Measurements from ENCODE around the gene LAMP5.

LAMP5 gene

DNA sequence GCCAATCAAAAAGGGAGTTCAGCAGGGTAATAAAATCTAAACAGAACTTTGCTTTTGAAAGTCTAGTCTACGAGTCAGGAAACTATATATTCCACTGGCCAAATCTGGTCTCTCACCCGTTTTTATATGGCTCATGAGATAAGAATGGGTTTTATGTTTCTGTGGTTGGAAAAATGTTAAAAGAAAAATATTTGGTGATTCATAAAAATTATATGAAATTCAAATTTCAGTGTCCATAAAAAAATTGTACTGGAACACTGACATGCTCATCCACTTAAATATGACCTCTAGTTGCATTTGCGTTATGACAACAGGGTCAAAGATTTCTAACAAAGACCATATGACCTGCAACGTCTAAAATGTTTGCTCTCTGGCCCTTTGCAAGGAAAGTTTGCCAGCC lies 22.3 kb upstream of the LAMP5 start:
- WGBS, 2 donors (ENCODE audit: extremely low coverage in 2 of 2, insufficient read length in 2 of 2, insufficient replicate concordance in 1 of 2) = no CpG with 5 or more reads among the region's 4 CpGs

GRCh38 chr20:9493803-9494202 lies 20.6 kb upstream of the LAMP5 start:
- DNase-seq (ENCODE audit: low spot score) = no peak
- no peaks in the 10 kb centered on the region for H3K9me3 ChIP-seq (replicated peaks in 1 of 2; ENCODE audit: control insufficient read depth in 2 of 2, insufficient read depth in 1 of 2, low read depth in 1 of 2, low read length in 2 of 2)
- H3K9ac ChIP-seq (ENCODE audit: low read depth, low read length, poor library complexity) = no peak overlapping the region
- H2BK5ac ChIP-seq (ENCODE audit: low read length) = no peak overlapping the region
- H2BK120ac ChIP-seq (ENCODE audit: low read depth, low read length) = no peak overlapping the region
- no peak overlapping the region for H4K91ac ChIP-seq (ENCODE audit: low read depth, low read length, poor library complexity)
- no peak overlapping the region for H3K23ac ChIP-seq (ENCODE audit: low read depth, low read length, poor library complexity)
- peaks cover 0 to 3% of the 10 kb centered on the region in 2 donors for H3K4me1 ChIP-seq (ENCODE audit: control insufficient read depth in 2 of 2, insufficient read depth in 1 of 2, low read depth in 1 of 2, low read length in 2 of 2)
- H3K36me3 ChIP-seq (replicated peaks in 1 of 2; ENCODE audit: control insufficient read depth in 2 of 2, insufficient read depth in 2 of 2, low read length in 2 of 2) = no peaks in the 10 kb centered on the region
- no peak overlapping the region for H4K8ac ChIP-seq (ENCODE audit: low read depth, low read length)
- H3K4me3 ChIP-seq (ENCODE audit: low read length in 2 of 2) = no peak overlapping the region
- no CpG with 5 or more reads among the region's 2 CpGs for WGBS, 2 donors (ENCODE audit: extremely low coverage in 2 of 2, insufficient read length in 2 of 2, insufficient replicate concordance in 1 of 2)
- H3K27ac ChIP-seq (replicated peaks; ENCODE audit: low read length) = no peak overlapping the region
- H3K27me3 ChIP-seq (ENCODE audit: control insufficient read depth in 3 of 3, insufficient read depth in 3 of 3, low read depth in 1 of 3, low read length in 3 of 3) = peaks cover 0 to 2% (median under 1%) of the 10 kb centered on the region in 3 experiments
- H3K4ac ChIP-seq (ENCODE audit: low read length) = no peak overlapping the region
- H2AFZ ChIP-seq (ENCODE audit: low read length) = no peak overlapping the region
- H2BK15ac ChIP-seq (ENCODE audit: low read length) = no peak overlapping the region
- no peak overlapping the region for H2AK5ac ChIP-seq (ENCODE audit: low read depth, low read length)
- H3K79me1 ChIP-seq (ENCODE audit: low read depth, low read length) = no peaks in the 10 kb centered on the region
- H3K18ac ChIP-seq (ENCODE audit: low read length) = no peak overlapping the region
- no peak overlapping the region for H3K14ac ChIP-seq (ENCODE audit: low read length)
- no peak overlapping the region for H2BK12ac ChIP-seq (ENCODE audit: low read length)
- H3K4me2 ChIP-seq (ENCODE audit: insufficient read depth, low read length, poor library complexity, severe bottlenecking) = no peak overlapping the region

More for the DNA sequence above, 22.3 kb upstream of the LAMP5 start:
- Histone ChIP-seq H3K36me3 (replicated peaks in 1 of 2; ENCODE audit: control insufficient read depth in 2 of 2, insufficient read depth in 2 of 2, low read length in 2 of 2) (no peaks in the 10 kb centered on the region), H4K8ac (ENCODE audit: low read depth, low read length) (no peak overlapping the region), H4K91ac (ENCODE audit: low read depth, low read length, poor library complexity) (no peak overlapping the region), H3K4me2 (ENCODE audit: insufficient read depth, low read length, poor library complexity, severe bottlenecking) (no peak overlapping the region), H2AFZ (ENCODE audit: low read length) (no peak overlapping the region), H3K27ac (replicated peaks; ENCODE audit: low read length) (no peak overlapping the region), H3K79me1 (ENCODE audit: low read depth, low read length) (no peaks in the 10 kb centered on the region), H2AK5ac (ENCODE audit: low read depth, low read length) (no peak overlapping the region), H3K4me1 (ENCODE audit: control insufficient read depth in 2 of 2, insufficient read depth in 1 of 2, low read depth in 1 of 2, low read length in 2 of 2) (peaks cover 0 to 3% of the 10 kb centered on the region in 2 donors), H3K9ac (ENCODE audit: low read depth, low read length, poor library complexity) (no peak overlapping the region), H3K9me3 (replicated peaks in 1 of 2; ENCODE audit: control insufficient read depth in 2 of 2, insufficient read depth in 1 of 2, low read depth in 1 of 2, low read length in 2 of 2) (no peaks in the 10 kb centered on the region), H3K14ac (ENCODE audit: low read length) (no peak overlapping the region), H2BK12ac (ENCODE audit: low read length) (no peak overlapping the region), H3K27me3 (ENCODE audit: control insufficient read depth in 3 of 3, insufficient read depth in 3 of 3, low read depth in 1 of 3, low read length in 3 of 3) (peaks cover 0 to 2% (median 0%) of the 10 kb centered on the region in 3 experiments), H3K23ac (ENCODE audit: low read depth, low read length, poor library complexity) (no peak overlapping the region), H2BK120ac (ENCODE audit: low read depth, low read length) (no peak overlapping the region), H2BK15ac (ENCODE audit: low read length) (no peak overlapping the region), H3K4me3 (ENCODE audit: low read length in 2 of 2) (no peak overlapping the region), H2BK5ac (ENCODE audit: low read length) (no peak overlapping the region), H3K18ac (ENCODE audit: low read length) (no peak overlapping the region), H3K4ac (ENCODE audit: low read length) (no peak overlapping the region)
- no peak for DNase-seq (ENCODE audit: low spot score)

DNA sequence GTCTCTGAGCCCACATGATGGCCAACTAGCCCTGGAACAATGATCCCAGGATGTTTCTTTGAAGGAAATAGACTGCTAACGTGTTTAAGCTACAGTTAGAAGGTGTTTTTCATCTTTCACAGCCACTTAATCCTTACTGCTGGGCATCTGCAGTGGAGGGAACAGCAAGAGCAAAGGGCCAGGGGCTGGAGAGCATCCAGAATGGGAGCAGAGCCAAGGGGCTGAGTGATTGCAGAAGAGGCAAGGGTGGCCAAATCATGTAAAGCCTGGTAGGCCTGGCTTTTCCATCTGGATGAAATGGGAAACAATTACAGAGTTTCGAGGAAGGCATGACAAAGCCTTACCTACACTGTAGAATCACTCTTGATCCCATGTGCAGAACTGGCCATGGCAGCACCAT lies 18.7 kb upstream of the LAMP5 start:
- Histone ChIP-seq H3K4ac (ENCODE audit: low read length) (no peak overlapping the region), H3K4me2 (ENCODE audit: insufficient read depth, low read length, poor library complexity, severe bottlenecking) (no peak overlapping the region), H2AFZ (ENCODE audit: low read length) (no peak overlapping the region), H3K36me3 (replicated peaks in 1 of 2; ENCODE audit: control insufficient read depth in 2 of 2, insufficient read depth in 2 of 2, low read length in 2 of 2) (no peaks in the 10 kb centered on the region), H2BK15ac (ENCODE audit: low read length) (no peak overlapping the region), H3K79me1 (ENCODE audit: low read depth, low read length) (no peaks in the 10 kb centered on the region), H3K4me1 (ENCODE audit: control insufficient read depth in 2 of 2, insufficient read depth in 1 of 2, low read depth in 1 of 2, low read length in 2 of 2) (peaks cover 0 to 3% of the 10 kb centered on the region in 2 donors), H3K9ac (ENCODE audit: low read depth, low read length, poor library complexity) (no peak overlapping the region), H2BK12ac (ENCODE audit: low read length) (no peak overlapping the region), H3K27me3 (ENCODE audit: control insufficient read depth in 3 of 3, insufficient read depth in 3 of 3, low read depth in 1 of 3, low read length in 3 of 3) (peaks cover 0 to 15% (median 2%) of the 10 kb centered on the region in 3 experiments), H3K23ac (ENCODE audit: low read depth, low read length, poor library complexity) (no peak overlapping the region), H3K27ac (replicated peaks; ENCODE audit: low read length) (no peak overlapping the region), H2AK5ac (ENCODE audit: low read depth, low read length) (no peak overlapping the region), H2BK5ac (ENCODE audit: low read length) (no peak overlapping the region), H4K91ac (ENCODE audit: low read depth, low read length, poor library complexity) (no peak overlapping the region), H4K8ac (ENCODE audit: low read depth, low read length) (no peak overlapping the region), H3K14ac (ENCODE audit: low read length) (no peak overlapping the region), H2BK120ac (ENCODE audit: low read depth, low read length) (no peak overlapping the region), H3K9me3 (replicated peaks in 1 of 2; ENCODE audit: control insufficient read depth in 2 of 2, insufficient read depth in 1 of 2, low read depth in 1 of 2, low read length in 2 of 2) (no peaks in the 10 kb centered on the region), H3K18ac (ENCODE audit: low read length) (no peak overlapping the region), H3K4me3 (ENCODE audit: low read length in 2 of 2) (peak overlapping the region in 1 of 2 donors; percentile 16)
- DNase-seq (ENCODE audit: low spot score) = no peak
- no CpG with 5 or more reads among the region's 2 CpGs for WGBS, 2 donors (ENCODE audit: extremely low coverage in 2 of 2, insufficient read length in 2 of 2, insufficient replicate concordance in 1 of 2)

DNA sequence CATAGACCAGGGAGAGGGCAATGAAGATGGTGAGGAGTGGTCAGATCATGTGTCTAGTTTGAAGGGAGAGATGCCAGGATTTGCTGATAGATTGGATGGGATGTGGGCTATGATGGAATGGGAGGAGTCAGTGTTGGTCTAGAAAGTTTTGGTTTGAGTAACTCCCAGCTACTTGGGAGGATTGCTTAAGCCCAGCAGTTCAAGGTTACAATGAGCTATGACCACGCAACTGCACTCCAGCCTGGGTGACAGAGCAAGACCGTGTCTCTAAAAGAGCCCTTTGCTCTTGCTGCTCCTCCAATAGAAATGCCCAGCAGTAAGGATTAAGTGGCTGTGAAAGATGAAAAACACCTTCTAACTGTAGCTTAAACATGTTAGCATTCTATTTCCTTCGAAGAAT lies 18.2 kb upstream of the LAMP5 start:
- DNase-seq (ENCODE audit: low spot score) = no peak
- no peak overlapping the region for H3K23ac ChIP-seq (ENCODE audit: low read depth, low read length, poor library complexity)
- peak overlapping the region in 1 of 2 donors; percentile 16 for H3K4me3 ChIP-seq (ENCODE audit: low read length in 2 of 2)
- no peak overlapping the region for H2BK5ac ChIP-seq (ENCODE audit: low read length)
- H3K4ac ChIP-seq (ENCODE audit: low read length) = no peak overlapping the region
- H3K27ac ChIP-seq (replicated peaks; ENCODE audit: low read length) = no peak overlapping the region
- no peak overlapping the region for H2BK15ac ChIP-seq (ENCODE audit: low read length)
- H3K9me3 ChIP-seq (replicated peaks in 1 of 2; ENCODE audit: control insufficient read depth in 2 of 2, insufficient read depth in 1 of 2, low read depth in 1 of 2, low read length in 2 of 2) = no peaks in the 10 kb centered on the region
- H3K27me3 ChIP-seq (ENCODE audit: control insufficient read depth in 3 of 3, insufficient read depth in 3 of 3, low read depth in 1 of 3, low read length in 3 of 3) = peaks cover 0 to 16% (median 2%) of the 10 kb centered on the region in 3 experiments
- H3K4me1 ChIP-seq (ENCODE audit: control insufficient read depth in 2 of 2, insufficient read depth in 1 of 2, low read depth in 1 of 2, low read length in 2 of 2) = peaks cover 0 to 3% of the 10 kb centered on the region in 2 donors
- no peak overlapping the region for H2BK120ac ChIP-seq (ENCODE audit: low read depth, low read length)
- H3K14ac ChIP-seq (ENCODE audit: low read length) = no peak overlapping the region
- H2AK5ac ChIP-seq (ENCODE audit: low read depth, low read length) = no peak overlapping the region
- H3K9ac ChIP-seq (ENCODE audit: low read depth, low read length, poor library complexity) = no peak overlapping the region
- no peak overlapping the region for H3K4me2 ChIP-seq (ENCODE audit: insufficient read depth, low read length, poor library complexity, severe bottlenecking)
- no peaks in the 10 kb centered on the region for H3K36me3 ChIP-seq (replicated peaks in 1 of 2; ENCODE audit: control insufficient read depth in 2 of 2, insufficient read depth in 2 of 2, low read length in 2 of 2)
- no peak overlapping the region for H3K18ac ChIP-seq (ENCODE audit: low read length)
- no peak overlapping the region for H2BK12ac ChIP-seq (ENCODE audit: low read length)
- H2AFZ ChIP-seq (ENCODE audit: low read length) = no peak overlapping the region
- no CpG with 5 or more reads among the region's 3 CpGs for WGBS, 2 donors (ENCODE audit: extremely low coverage in 2 of 2, insufficient read length in 2 of 2, insufficient replicate concordance in 1 of 2)
- H4K91ac ChIP-seq (ENCODE audit: low read depth, low read length, poor library complexity) = no peak overlapping the region
- no peak overlapping the region for H4K8ac ChIP-seq (ENCODE audit: low read depth, low read length)
- H3K79me1 ChIP-seq (ENCODE audit: low read depth, low read length) = no peaks in the 10 kb centered on the region

Measured in neuronal stem cell (in vitro differentiated cells).